H1 (cell line): ENCODE data around the gene NOTCH2. TPM values are rescaled to one million over a fixed set of nuclear protein-coding genes. Genes with fewer than 3 reads are reported as not detected.

ENCODE experiments used
- SIX5 ChIP-seq: IDR thresholded peaks from 2 replicates; pipeline ENCODE4 v1.6.1; 2011; ENCODE audit warnings: mild to moderate bottlenecking, low read depth, low read length
- polyA plus RNA-seq, 7 experiments: library from polyadenylated mRNA; depleted of rRNA in 3 of 7; stranded (reverse) in 5 of 7; unstranded in 2 of 7; fragments of >200 nt in 5 of 7; fragments of 200-250 nt in 2 of 7; gene quantifications; 1 replicate in 5 of 7; 2 replicates in 1 of 7; 4 replicates in 1 of 7; pipeline versions ENCODE4 v1.2.1 to v1.2.3, GENCODE V29; 2011 to 2013; ENCODE audit warnings: missing spikeins in 2 of 7, mixed read lengths in 2 of 7
- total RNA-seq: library from RNA; stranded (reverse); fragmentation: NEBNext Ultra II Directional; extraction: Animal tissue kit (Norgen Biotek cat#: 25700); gene quantifications from 2 replicates; pipeline ENCODE4 v1.2.1, GENCODE V29; 2021
- TF ChIP-seq, protein P1 (sequence below): IDR thresholded peaks from 2 replicates; pipeline ENCODE4 v1.6.1; 2012; ENCODE audit warnings: inconsistent platforms
- TF ChIP-seq, protein P2 (sequence below): IDR thresholded peaks from 2 replicates; pipeline ENCODE4 v1.6.1; 2011; ENCODE audit warnings: low read depth, mild to moderate bottlenecking, low read length; ENCODE audit not compliant: insufficient read depth

NOTCH2 gene
- total and polyA plus RNA-seq, 2 of the 8 experiments (the other 6 are each of a cell fraction or from before 2014, with no cell fraction given): 17.7 to 63.0 TPM

DNA sequence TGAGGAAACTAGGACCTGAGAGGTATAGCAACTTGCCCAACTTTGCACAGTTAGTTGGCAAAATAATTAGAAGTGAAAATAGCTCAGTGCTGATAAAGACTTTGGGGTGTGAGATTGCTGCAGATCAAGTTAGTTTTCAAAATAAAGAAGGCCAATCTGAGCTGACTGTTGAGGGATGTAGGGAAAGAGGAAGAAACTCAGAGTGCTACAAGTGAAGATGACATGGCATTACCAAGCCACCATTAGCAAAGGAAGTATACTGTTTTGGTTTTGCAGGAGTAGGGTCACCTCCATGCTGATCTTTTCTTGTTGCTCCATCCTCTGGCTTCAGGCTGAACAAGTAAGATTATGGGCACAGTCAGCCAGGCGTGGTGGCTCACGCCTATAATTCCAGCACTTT is 94.5 kb downstream of the NOTCH2 start (continued):
- TF ChIP-seq, protein P1, sequence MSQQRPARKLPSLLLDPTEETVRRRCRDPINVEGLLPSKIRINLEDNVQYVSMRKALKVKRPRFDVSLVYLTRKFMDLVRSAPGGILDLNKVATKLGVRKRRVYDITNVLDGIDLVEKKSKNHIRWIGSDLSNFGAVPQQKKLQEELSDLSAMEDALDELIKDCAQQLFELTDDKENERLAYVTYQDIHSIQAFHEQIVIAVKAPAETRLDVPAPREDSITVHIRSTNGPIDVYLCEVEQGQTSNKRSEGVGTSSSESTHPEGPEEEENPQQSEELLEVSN: no peak
- TF ChIP-seq, protein P2, sequence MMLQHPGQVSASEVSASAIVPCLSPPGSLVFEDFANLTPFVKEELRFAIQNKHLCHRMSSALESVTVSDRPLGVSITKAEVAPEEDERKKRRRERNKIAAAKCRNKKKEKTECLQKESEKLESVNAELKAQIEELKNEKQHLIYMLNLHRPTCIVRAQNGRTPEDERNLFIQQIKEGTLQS: no peak
- TF ChIP-seq SIX5: no peak
